Fibroblast of peridontal ligament (primary cell): Measurements from ENCODE around the gene RPGRIP1.
"Not testable (repeated sequence)": the region's sequence is repeated elsewhere in the genome, so short reads cannot be mapped to it uniquely, and the experiment has no call there.

Experiments
- DNase-seq: peaks from one replicate; pipeline ENCODE4 v3.0.0-alpha.2; 2010; ENCODE audit errors: extremely low read depth

Gene RPGRIP1

DNA sequence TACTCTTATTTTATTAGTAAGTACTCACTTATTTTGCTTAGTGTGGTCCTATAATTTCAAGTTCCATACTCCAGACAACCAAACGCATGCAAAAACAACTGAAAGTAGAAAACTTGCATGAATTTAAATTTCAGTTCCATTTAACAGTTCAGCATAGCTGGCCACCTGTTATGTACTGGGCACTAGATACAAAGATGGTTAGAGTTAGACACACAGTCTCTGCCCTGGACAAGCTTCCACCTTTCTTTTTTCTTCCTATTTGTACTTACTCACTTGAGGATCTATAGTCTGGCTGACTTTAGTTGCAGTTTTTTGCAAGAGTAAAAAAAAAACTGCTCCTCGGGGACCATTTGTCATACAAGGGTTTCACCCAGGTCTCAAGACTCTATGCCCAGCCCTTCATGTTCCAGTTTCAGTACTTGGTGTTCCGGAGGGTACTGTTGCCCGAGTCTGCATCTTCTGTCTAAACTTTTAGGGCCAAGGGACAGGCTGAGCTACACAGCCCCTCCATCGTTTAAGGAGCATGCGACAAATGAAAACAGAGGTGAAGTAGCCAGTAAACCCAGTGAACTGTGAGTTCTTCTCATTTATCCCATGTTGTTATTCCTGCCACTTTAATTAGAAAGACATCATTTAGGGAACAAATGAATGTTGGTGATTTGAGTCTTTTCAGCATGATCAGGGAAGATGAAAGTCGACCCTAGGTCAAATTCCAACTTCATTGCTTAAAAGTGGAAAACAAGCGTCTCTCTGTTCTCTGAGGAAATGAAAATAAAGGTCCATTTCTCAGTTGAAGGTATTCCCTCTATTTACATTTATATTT is 22.3 kb downstream of the RPGRIP1 start:
- DNase-seq: no peak

DNA sequence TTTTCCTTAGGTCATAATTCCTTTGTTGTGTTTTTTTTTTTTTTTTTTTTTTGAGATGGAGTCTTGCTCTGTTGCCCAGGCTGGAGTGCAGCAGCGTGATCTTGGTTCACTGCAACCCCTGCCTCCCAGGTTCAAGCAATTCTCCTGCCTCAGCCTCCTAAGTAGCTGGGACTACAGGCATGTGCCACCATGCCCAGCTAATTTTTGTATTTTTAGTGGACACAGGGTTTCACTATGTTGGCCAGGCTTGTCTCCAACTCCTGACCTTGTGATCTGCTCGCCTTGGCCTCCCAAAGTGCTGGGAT is 22.9 kb downstream of the RPGRIP1 start:
- not testable (repeated sequence) for DNase-seq

DNA sequence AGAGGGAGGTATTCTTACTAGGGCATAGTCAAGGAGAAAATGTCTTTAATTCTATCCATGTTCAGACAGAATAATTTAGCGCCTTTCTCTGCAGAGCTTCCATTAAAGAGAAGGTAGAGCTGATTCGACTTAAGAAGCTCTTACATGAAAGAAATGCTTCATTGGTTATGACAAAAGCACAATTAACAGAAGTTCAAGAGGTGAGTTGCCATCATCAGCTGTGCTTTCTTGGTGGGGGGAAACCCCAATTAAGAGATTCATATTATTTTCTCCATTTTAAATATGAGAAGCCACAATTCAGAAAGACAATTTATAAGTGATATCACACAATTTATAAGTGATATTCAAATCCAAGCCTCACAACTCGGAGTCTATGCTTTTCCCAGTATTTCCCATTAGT is 27.8 kb downstream of the RPGRIP1 start:
- no peak for DNase-seq

GRCh38 chr14:21308132-21308478 is 28.2 kb downstream of the RPGRIP1 start:
- DNase-seq: no peak

DNA sequence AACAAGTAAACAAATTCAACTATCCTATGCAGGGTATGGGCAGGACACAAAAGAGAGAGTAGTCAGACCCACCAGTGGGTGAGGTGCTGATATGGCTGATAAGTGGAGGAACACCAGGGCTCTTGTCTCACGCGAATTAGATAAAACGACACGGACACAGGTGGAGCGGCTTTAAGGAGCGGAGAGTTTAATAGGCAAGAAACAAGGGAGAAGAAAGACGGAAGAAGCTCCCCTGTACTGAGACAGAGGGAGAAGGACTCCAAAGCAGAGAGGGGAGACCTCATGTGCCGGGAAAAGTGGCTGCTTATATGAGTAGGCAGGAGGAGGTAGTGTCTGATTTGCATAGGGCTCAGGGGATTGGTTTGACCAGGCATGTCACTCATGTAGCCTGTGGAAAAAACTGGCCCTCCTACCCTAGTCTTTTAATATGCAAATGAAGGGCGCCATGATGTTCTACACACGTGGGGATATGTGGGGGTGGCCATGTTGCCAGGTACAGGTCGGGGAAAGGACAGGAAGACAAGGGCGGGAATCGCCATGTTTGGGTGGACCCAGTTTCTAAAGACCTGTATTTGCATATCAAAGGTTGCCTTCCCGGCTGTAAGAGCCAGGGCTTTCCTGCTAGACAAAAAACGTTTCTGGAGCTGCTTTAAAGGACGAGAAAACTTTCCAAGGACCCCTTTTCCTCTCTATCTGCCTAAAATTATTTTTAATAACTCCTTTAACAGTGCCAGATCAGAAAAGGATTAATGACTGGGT is 28.8 kb downstream of the RPGRIP1 start:
- no peak for DNase-seq

DNA sequence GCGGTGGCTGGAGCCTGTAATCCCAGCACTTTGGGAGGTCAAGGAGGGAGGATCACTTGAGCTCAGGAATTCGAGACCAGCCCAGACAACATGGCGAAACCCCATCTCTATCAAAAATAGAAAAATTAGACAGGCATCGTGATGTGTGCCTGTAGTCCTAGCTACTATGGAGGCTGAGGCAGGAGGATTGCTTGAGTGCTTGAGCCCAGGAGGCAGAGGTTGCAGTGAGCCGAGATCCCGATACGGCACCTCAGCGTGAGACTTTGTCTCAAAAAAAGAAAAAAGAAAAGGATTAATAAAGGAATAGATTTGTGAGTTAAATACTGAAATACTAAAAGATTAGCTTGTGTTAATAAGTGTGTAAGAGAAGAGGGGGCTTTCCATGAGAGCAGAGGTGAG is 29.4 kb downstream of the RPGRIP1 start:
- no peak for DNase-seq

DNA sequence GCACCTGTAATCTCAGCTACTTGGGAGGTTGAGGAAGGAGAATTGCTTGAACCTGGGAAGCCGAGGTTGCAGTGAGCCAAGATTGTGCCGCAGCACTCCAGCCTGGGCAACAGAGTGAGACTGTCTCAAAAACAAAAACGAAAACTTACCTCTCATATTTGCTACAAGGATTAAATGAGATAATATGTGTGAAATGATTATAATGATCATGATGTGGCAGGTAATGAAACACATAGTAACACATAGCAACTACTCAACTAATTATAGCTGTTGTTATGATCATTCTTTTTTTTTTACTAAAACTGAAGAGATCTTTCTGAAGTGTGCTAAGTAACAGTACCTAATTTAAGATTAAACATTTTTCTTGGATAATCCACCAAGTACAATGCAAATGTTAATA is 30.1 kb downstream of the RPGRIP1 start:
- DNase-seq: no peak

- DNase-seq: no peak
Observed at GRCh38 chr14:21311614-21312013, 31.7 kb downstream of the RPGRIP1 start.

DNA sequence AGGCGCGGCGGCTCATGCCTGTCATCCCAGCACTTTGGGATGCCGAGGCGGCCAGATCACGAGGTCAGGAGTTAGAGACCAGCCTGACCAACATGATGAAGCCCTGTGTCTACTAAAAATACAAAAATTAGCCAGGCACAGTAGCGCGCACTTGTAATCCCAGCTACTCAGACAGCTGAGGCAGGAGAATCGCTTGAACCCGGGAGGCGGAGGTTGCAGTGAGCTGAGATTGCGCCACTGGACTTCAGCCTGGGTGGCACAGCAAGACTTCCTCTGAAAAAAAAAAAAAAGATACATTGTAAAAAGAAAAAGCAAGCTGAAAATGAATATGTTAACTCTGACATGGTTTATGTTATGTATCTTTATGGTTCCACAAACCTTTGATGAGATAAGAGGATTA is 33.6 kb downstream of the RPGRIP1 start:
- no peak for DNase-seq

DNA sequence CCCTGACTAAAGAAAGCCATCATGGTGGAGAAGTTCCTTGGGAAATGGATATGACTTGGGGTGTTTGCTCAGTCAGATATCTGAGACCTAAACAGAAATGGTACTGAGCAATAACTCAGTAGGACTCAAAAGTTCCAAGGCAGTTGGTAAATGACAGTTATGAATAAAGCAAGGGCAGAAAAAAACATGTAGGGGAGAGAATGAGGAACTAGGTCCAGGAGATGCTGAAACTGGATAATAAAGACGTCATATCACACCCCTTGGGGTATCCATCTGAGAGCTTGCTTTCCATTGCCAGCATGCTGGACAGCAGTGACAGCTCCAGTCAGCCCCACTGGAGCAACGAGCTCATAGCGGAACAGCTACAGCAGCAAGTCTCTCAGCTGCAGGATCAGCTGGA is 37.5 kb downstream of the RPGRIP1 start:
- no peak for DNase-seq

GRCh38 chr14:21320913-21321312 is 41.0 kb downstream of the RPGRIP1 start:
- DNase-seq: no peak

- peak; percentile 6 for DNase-seq
Observed at GRCh38 chr14:21322716-21323115, 42.8 kb downstream of the RPGRIP1 start.

- DNase-seq: no peak
Observed at GRCh38 chr14:21326972-21327371, 47.1 kb downstream of the RPGRIP1 start.
